OCI-M1 (cell line): ENCODE measurements around the gene ZSWIM8.
"Not testable (repeated sequence)": the region's sequence is repeated elsewhere in the genome, so short reads cannot be mapped to it uniquely, and the experiment has no call there.

Experiments used
- DNase-seq: peaks from one replicate; lab custom pipeline; 2025; lab: John Stamatoyannopoulos, UW

Gene ZSWIM8

DNA sequence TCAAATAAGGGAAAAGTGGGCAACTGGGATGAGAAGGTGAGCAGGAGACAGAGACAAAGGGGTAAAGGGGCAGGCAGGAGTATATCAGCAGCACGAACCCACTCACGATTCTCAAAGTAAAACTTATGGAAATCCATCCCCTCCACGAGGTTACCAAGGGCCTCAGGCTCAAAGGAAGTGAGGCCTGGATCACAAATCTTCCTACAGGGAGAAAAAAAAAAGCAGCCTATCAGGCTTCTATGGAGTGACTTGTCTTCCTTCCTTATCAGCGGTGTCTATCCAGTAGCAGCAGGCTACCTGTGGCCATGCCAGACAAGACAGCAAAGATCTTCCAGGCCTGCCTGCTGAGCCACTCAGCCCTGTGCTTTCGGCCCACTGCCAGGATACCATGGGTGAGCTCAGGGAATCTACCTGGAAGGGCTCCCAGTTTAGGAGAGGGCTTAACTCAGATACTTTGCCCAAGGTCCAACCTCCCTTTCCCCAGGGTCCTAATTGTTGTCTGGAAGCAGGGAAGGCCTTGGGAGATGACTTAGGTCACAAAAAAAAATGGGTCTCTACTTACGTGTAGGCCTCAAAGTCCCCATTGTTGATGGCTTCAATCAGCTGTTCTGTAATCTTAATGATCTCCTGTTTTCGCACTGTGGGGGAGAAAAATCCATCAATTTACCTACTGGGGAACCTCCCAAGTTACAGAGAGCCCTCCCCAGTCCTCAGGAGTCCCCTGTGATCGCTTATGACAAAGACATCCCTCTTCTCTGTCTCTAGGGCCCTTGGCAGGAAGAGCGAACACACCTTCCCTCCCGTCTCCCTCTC is 31.7 kb downstream of the ZSWIM8 start:
- no peak for DNase-seq

DNA sequence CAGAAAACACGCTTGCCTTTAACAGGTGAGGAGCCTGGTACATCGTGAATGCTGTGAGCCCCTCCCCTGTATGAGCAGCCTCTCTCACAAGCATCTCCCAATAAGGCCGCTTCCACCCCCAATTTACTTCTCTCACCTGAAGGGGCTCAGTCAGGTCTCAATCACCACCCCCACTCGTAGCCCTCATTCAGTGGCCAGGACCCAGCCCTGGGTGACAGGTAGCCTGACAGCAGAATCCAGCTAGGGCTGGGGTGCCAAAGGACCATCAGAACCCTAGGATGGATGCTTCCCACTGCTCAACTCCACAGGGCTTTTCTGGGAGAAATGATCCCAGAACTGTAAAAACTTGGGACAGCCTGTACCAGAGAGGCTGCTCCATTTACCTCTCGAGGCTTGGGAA is 32.4 kb downstream of the ZSWIM8 start:
- no peak for DNase-seq

DNA sequence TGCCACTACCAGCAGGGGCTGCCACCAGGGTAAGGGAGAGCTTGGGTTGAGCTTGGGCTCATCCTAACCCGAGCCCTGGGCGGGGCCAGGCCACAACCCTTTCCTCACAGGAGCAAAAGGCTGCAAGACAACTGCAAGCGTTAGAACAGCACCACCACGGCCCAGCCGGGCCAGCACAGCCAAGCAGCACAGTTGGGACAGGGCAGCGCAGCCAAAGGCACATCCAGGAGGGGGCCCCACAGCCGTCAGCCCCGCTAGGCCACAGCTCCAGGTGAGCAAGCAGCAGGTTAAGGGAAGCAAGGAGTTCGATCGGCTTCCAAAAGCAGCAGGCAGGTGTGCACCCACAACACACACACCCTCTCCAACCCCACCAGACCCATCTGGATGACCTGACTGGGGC is 33.0 kb downstream of the ZSWIM8 start:
- DNase-seq = no peak

DNA sequence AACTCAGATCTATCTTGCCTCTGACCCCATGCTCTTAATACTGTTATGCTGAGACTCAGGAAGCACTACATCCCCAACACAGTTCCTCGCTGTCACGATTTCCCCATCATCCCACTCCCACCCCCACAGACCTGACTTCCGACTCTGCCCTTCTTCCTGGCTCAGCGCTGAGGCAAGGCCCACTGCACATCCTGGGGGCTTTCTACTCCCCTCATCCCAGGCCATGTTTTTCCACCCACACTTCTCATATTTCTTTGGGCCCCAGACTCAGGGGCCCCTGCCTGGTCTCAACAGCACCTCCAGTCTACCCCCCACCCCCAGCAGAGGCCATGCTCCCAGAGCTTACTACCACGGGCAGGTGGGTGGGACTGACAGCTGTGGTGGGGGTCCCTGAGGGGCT is 33.7 kb downstream of the ZSWIM8 start:
- DNase-seq = no peak

DNA sequence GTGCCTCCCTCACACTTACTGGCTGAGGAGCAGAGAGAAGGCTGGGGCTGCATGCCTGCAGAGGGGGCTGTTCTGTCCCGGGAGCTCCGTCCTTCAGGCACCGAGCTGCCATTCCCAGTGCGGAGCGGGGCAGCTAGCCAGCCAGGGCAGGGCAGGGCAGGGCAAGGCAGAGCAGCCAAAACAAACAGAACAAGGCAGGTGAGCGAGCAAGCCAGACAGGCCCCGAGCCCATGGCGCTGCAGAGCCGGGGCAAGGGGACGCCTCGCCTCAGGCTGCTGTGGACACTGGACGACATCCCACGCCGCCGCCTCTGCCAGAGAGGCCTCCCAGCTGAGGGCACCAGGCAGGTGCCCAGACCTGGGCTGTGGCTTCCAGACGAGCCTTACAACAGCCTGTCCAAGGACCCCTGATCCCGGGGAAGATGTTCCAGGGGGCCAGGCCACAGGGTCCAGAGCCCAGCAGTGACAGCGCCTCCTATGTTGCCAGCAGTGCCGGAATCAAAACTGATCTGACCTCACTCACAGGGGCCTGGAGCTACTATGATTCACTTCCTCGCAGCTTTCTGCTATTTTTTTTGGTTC is 34.2 kb downstream of the ZSWIM8 start:
- DNase-seq = no peak

DNA sequence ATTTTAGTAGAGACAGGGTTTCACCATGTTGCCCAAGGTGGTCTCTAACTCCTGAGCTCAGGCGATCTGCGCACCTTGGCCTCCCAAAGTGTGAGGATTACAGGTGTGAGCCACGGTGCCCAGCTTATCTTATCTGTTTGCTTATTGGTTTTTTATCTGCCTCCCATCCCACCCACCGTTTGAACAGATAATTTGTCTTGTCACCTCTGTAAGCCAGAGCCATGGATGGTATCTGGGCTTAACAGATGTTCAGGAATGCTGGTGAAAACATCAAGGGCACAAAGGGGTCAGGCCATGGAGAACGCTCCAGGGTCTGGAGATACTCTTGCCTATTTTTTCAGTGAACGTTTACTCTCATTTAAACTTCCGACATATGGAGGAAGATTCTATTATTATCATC is 38.0 kb downstream of the ZSWIM8 start:
- no peak for DNase-seq

DNA sequence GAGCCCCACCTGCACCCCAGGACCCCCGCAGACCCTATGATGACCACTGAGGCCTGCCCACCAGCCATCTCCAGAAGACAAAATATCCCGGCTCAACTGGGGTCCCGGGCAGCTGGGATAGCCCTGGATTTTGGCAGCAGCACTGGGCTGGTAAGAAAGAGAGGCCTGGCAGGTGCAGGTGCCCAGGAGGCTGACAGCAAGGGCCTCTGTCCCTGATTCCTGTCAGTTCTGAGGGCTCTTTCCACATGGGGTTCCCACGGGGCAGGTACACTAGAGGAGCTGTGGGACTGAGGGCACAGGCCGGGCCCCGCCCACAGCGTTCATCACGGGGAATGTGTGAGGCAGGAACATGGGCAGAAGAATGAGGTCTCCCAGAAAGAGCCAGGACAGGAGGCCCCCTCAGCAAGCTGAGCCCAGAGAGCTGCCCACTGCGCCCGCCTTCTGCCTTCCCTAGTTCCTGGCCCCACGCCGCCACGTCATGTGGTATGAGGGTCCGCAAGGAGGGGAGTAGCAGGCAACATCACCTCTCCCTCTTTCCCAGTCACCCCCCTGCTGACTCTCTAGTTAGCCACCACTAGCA is 38.8 kb downstream of the ZSWIM8 start:
- no peak for DNase-seq

DNA sequence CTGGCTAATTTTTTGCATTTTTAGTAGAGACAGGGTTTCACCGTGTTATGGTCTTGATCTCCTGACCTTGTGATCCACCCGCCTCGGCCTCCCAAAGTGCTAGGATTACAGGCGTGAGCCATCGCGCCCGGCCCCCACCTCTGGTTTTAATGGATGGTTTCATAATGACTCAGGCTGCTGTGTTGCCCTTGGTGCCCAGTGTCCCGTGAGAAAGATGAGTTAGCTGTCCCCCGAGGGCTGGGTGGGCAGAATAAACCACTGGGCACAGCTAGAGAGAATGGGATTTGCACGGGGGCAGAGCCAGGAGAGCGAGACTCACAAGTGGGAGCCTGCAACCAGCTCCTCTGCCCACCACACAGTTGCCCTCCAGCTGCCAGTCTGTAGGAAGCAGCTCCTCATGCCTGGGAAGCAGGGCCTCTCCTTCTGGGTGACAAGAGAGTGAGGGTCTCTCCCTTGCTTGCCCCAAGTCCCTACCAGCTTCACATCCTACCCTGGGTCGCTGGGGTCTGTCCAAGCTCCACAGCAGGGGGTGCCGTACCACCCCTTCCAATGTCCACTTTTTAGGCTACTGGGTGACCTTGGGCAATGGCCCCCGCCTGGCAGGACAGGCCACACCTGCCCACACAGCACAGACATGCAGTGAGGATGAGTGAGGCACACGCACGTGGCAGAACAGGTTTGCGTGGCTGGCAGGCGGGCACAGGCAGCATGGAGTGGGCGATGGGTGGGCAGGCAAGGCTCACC is 42.1 kb downstream of the ZSWIM8 start:
- DNase-seq = no peak

DNA sequence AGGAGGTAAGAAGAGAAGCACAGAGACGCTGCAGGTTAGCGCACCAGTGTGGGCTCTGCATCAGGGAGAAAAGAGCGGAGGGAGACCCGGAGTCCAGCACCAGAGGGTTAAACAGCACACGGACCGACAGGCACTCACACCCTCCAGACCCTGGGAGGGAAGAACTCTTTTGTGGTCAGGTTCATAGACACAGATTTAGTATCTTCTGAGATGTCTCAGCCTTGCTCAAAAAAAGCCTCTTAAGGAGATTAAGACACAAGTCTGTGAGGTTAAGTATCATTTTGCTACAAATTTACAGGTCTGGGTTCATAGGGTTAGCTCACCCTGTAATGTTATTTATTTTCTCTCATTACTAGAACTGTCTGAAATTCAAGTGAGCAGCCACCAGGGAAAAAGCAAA is 42.8 kb downstream of the ZSWIM8 start:
- no peak for DNase-seq

DNA sequence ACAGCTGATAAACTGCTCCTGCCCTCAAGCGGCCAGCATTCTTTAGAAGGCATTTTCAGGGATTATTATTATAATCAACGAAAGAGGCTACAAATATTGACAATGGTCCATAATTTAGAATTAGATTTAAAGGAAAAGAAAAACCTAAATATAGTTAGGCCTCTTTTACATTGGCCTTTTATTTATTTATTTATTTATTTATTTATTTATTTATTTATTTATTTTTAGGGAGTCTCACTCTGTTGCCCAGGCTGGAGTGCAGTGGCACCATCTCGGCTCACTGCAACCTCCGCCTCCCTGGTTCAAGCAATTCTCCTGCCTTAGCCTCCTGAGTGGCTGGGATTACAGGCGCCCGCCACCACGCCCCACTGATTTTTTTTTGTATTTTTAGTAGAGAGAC is 43.7 kb downstream of the ZSWIM8 start:
- not testable (repeated sequence) for DNase-seq

DNA sequence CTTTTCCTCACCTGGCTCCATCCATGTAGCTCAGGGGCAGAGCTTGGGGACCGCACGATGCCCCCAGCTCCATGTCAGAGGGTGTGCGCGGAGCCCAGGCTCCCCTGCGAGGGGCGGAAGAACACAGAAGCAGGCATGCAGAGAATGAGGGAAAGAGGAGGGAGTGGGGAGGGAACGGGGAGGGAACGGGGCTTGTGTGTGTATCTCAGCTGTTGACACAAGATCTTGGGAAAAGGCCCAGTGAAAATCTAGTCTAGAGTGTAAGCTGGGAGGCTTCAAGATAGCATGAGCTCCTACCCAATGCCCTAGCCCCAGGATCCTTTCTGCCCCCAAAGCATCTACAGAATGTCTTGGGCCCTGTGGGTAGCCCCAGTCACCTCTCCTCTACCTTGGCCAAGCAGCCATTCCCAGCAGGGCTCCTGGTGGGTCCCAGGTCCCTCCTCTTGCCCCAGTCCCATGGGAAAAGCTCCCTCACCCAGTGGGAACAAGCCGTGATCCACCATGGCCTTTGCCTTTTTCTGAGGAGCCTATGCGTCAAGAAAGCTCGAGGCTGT is 51.1 kb downstream of the ZSWIM8 start:
- DNase-seq = no peak

DNA sequence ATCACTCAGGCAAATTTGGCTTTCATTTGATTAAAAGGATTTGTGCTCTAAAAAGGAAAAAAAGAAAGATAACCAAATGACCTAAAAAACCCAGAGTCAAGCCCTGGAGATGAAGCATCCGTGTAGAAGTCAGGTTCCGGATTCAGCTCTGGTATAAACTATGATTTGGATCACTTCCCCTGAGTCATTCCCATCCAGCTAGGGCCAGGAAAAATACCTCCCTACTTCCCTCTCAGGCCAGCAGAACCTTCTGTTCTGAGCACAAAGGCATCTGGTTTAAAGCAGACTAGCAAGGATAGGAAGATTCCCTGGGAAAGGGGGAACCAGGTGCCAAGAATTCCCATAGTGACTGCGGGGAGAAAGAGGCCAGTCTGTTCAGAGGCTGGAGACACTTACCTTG is 51.7 kb downstream of the ZSWIM8 start:
- no peak for DNase-seq

DNA sequence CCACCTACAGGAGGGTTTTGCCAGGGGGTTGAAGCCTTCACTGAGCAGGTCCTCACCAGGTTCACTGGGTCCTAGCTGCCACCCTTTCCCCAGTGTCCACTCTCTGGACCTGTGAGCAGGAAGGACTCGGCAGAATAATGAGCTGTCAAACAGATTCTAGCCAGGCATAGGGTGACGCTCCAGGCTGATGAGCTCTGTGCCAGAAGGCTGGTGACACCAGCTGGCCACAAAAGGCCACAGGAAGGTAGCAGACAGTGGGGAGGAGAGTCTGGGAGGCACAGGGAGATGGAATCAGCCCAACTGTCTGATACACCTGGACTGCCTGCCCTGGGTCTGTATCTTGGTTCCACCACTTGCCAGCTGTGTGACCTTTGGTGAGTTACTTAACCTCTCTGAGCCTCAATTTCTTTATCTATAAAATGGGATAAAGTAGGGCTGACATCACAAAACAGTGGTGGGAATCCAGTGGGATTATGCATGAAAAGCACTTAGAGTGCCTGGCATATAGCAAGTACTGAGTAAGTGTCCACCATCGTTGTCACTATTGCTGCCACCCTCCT is 52.7 kb downstream of the ZSWIM8 start:
- DNase-seq = no peak

DNA sequence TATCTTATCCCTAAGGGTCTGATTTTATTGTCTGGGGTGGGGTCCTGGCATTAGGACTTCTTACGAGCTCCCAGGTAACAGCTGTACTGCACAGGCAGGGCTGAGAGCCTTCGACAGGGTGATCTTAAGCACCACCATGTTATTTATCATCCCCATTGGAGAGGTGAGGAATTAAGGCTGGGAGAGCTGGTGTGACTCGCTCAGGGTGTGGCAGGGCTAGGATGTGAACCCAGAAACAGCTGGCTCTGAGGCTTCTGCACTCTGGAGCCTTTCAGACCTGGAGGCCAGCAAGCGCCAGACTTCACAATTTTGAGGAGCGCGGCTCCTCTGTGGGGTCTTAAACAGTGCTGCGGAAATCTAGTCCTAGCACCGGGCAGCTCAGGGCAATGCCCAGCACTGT is 53.4 kb downstream of the ZSWIM8 start:
- no peak for DNase-seq

DNA sequence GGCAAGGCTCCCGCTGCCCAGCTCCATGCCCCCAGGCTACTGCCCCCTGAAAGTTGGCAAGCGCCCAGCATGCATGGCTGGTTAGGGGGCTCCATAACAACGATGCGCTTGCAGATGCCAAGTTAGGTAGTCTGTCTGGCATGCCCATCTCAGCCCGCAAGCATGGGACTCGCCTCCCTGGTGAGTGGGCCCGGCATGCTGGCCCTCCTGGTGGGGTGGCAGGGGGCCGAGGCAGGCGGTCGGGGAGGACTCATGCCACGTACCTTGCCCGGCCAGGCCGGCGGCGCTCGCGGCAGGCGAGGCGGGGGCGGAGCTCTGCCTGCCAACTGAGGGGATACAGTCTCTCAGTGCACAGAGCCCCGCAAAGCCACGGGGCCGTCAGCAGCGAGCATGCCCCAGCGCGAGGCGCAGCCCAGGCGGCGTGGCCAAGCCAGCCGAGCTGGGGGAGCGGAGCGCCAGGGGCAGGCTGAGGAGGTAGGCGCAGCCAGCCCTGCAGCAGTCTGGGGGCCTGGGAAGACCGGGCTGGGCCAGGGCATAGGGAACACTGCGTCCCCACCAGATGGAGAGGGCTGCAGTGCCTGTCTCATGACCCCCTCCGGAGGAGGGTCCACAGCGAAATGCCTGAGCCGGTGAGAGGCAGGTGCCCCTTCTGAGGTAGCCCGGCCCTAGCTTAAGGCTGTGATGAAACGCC is 54.0 kb downstream of the ZSWIM8 start:
- no peak for DNase-seq

DNA sequence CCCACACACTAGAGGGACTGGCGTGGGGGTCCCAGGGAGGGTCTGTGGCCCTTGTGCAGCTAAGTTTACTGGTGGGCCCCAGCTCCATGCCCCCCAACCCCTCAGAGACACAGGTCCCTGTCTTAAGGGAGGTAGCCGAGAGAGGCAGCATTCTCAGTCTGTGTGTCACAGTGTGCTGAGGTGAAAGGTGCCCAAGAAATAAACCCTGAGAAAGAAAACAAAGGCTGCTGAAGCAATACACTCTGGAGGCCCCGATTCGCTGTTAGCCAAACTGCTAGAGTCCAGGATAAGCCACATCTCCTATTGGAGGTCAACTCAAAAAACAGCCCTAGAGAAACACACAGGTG is 54.6 kb downstream of the ZSWIM8 start:
- no peak for DNase-seq

DNA sequence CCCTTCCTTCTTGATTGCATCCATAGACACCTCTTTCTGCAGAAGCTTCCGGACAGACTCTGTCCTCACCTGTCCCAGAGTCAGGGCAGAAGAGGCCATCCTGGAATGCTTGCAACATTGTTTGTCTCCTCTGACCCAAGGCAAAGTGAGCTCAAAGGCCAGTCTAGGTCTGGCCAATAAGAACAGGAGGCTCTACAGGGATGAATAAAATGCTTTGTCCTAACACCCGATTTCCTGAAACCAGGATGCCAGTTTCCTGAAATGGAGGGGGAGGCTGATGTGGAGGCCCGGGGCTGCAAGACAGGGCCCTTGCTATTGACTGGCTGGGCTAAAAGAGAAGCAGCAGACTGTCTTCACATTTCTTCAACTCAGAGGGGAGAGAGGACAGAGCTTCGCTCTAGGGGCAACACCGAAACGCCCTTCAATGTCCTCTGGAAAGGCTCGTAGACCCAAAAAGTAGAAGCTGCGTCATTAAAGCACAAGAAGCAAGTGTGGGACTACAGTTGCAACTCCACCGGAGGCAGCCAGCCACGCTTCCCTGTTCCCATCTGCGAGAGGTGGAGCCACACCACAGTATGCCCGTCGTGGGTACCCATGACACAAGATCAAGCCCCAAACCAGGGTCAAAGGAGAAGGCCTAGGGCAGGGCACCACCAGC is 55.1 kb downstream of the ZSWIM8 start:
- no peak for DNase-seq

DNA sequence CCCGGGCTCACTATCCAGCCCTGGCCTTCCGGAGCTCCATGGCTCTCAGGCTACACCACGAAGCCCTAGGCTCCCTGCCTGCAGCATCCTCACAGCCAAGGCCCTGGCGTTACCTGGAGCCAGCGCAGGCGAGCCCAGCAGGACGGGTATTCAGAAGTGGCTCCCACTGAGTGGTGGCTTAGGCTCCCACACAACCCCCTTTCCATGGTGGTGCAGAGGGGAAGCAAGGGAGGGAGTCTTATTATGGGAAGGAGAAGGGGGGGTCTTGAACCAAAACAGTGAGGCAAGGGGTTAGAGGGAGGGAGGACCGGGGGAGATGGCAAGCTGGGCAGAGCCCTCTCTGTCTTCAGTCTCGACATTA is 55.6 kb downstream of the ZSWIM8 start:
- no peak for DNase-seq

DNA sequence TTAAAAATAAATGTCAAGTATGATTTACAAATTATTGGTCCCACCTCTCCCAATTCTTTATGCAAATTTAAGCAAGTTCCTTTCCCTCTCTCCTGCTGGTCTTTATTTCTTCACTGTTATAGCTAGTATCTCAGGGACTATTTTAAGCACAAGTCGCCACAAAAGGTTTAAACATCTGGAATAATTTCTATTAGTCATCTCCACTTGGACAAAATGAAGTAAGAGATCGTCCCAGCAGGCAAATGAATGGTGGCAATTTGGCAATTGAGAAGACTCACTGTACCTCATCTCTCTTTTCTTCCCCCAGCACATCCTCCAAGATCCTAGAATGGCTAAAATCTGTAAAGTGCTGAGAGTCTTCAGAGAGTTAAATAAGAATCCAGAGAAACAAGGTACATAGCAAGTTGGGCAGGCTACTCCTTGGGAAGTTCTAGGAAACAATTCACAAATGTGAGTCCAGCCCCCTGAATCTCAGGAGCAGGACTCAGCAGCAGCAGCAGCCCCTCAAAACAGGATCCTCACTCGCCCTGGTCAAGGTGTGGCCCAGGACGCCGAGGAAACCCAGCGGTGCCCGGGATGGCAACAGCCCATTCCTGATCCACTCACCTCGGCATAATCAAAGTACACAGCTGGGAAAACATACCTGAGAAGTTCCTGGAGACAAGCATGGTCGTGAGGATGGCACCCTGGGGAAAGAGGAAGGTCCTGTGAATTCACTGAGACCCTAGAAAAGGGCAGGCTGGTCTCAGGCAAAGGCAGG is 56.3 kb downstream of the ZSWIM8 start:
- DNase-seq = no peak

DNA sequence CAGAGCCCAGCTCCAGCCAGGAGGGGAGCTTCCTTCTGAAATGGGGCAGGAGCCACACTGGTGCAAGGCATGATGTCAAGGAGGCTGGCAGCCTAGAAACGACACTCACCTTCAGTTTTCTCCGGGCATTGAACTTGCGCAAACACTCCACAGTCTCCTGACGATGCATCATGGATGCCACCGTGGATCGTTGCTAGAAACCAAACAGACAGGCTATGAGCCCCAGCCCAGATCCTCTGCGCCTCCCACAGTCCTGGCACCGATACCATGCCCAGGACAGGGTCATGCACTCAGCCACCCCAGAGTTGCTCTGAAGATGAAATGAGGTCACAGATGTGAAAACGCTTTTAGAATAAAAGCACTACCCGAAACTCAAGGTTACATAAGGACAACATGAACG is 56.9 kb downstream of the ZSWIM8 start:
- no peak for DNase-seq

DNA sequence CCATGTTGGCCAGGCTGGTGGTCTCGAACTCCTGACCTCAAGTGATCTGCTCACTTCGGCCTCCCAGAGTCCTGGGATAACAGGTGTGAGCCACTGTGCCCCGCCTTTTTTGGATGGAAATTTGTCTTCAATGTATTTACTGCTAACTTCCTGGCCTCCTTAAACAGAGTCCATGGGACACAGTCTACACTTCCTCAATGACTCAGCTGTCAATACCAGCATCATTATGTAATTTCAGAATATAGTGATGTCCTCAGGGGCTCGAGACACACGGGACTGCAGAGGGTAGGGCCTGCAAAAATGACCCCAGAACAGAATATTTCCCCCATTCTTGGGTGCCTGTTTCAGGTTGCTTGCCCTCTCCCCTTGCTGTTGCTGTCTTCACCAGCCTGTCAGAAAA is 57.9 kb downstream of the ZSWIM8 start:
- DNase-seq = no peak
